GM21528 (cell line): ENCODE measurements around the gene NLGN1.
A peak's percentile ranks its signal among the peaks of the same experiment; 100 is the strongest.
"Not testable (repeated sequence)": the region's sequence is repeated elsewhere in the genome, so short reads cannot be mapped to it uniquely, and the experiment has no call there.

Experiments used
- ATAC-seq: cut with Tn5 transposase; IDR thresholded peaks from one replicate; pipeline ENCODE4 v1.9.1; 2021; ENCODE audit warnings: mild to moderate bottlenecking, moderate library complexity; ENCODE audit not compliant: unreplicated experiment, low FRiP score

NLGN1 gene

DNA sequence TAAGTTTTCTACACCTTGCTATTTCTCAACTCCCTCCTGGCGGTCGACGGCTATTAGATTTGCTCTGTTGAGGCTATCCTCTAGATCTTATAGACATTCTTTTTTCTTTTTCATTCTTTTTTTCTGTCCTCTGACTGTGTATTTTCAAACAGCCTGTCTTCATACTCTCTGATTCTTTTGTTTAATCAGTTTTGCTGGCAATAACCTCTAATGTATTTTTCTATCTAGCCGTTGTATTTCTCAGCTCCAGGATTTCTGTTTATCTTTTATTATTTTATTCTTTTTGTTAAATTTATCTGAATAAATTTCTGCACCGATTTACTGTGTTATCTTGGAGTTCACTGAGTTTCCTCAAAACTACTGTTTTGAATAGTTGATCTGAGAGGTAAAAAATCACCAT lies 31.5 kb downstream of the NLGN1 start:
- no peak for ATAC-seq

DNA sequence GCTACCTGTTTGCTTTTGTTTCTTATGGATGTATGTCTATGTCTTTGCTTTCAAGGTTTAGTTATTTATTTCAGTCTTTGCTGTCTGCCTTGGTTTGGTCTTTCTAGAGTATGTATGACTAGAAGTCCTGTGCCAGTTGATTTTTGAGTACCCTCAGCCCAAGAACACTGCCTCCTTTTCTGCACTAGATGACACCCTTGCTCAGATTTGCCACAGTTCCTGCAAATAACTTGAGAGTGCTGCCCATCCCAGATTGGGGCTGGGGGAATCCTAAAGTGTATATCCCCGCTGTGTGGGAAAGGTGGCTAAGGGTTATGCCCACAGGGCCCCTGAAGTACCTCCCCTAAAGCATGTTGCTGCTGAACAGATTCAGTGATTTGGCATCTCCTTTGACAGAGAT lies 32.0 kb downstream of the NLGN1 start:
- ATAC-seq, result no peak

DNA sequence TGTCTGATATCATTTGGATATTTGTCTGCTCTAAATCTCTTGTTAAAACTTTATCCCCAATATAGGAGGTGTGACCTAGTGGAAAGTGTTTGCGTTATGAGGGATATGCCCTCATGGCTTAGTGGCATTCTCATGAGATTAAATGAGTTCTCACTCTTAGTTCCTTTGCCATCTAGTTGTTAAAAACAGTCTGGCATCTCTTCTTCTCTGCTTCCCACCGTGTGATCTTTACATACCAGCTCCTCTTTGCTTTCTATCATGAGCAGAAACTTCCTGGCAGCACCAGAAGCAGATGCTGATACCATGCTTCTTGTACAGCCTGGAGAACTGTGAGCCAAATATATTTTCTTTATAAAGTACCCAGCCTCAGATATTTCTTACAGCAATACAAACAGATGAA lies 33.0 kb downstream of the NLGN1 start:
- no peak for ATAC-seq

DNA sequence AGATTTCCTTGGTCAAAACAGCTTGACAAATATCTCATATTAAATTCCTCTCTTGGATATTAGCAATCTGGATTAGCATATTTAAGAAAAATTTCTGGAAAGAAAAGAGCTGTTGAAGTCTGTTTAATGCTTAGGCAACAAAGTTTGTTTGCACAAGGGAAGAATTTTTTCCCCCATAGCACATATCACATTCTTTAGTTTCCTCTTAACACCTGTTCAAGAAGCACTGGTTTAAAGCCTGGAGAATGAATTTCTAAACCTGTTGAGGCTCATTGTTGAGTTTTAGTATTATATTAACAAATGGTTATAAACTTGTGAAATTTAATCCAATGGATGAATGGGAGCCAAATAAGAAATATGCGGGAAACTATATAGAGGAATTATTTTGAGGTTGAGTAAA lies 41.5 kb downstream of the NLGN1 start:
- no peak for ATAC-seq

DNA sequence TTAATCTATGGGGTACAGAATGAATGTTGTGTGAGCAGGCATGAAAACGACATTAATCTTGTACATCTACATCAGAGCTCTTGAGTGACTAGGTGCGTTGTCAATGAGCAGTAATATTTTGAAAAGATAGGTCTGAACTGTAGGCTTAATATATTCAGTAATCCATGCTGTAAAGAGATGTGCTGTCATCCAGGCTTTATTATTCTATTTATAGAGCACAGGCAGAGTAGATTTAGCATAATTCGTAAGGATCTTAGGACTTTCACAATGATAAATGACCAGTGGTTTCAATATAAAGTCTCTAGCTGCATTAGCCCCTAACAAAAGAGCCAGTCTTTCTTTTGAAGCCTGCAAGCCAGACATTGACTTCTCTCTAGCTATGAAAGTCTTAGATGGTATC lies 43.0 kb downstream of the NLGN1 start:
- no peak for ATAC-seq

DNA sequence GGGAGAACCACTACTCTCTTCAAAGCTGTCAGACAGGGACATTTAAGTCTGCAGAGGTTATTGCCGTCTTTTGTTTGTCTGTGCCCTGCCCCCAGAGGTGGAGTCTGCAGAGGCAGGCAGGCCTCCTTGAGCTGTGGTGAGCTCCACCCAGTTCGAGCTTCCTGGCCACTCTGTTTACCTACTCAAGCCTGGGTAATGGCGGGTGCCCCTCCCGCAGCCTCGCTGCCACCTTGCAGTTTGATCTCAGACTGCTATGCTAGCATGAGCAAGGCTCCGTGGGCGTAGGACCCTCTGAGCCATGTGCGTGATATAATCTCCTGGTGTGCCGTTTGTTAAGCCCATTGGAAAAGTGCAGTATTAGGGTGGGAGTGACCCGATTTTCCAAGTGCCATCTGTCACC lies 54.0 kb downstream of the NLGN1 start:
- ATAC-seq, result not testable (repeated sequence)

DNA sequence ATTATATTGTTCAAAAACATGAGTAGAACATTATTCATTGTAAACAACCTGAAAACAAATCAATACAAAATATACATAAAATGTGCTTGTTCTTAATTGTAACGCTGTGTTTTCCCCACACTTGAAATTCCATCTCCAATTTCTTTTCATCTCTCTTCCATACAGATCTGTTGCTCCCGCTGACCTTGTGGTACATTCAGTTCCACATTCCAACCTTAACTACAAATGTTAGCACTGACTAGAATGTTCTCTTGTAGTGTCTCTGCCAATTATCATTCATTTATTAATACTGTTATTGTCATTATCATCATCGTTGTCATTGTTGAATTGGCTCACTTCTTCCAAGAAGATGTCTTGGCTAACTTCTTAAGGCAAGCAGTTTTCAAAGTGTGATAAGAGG lies 65.7 kb downstream of the NLGN1 start:
- ATAC-seq, result no peak

DNA sequence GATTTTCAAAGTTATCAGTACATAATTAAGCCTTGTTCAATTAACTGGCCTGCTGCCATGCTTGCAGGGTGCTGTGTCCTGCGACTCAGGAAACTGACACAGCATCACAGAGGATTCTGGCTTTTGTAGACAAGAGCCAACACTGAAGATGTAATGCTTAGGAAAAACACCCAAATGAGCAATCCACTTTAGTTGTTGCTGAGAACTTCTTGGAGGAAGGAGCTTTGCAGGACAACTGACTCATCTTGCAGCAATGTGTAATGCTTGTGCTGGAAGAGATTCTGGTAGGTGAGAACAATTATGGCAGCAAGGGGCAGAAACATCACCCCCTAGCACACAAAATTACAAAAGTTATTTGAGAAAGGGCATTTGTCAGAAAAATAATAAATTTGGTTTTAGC lies 67.6 kb downstream of the NLGN1 start:
- no peak for ATAC-seq

DNA sequence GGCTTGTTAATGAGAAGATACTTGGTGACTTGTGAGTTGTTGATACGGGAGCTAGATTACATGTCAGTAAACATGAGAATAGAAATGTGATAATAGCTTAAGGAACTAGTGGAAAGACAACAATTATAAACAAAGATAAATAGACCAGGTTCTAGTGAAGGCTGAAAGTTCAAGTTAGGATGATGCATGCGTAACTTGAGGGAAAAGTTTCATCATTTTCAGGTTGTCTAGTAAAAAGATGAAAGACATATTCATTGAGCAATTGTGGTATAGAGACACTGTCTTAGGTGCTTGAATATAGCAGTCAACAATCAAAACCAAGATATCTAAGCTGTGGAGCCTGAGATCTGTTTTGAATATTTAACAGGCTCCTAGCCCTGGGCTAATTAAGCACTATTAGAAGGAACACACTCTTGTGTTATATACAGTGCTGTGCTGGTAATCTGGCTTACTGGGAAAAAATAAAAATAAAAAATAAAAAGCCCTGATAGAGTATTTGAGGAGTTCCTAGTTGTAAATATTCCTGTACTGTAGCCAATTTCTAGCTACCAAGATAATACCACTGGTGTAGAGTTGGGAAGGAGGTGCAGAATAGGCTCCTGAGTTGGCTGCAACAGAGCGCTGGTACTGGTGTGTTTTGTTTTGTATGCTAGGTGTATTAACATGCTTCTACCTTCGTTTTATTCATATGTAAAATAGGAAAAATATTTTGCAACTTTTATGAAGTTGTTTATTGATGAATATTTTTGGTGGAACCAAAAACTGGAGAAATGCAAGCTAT lies 68.5 kb downstream of the NLGN1 start:
- no peak for ATAC-seq

DNA sequence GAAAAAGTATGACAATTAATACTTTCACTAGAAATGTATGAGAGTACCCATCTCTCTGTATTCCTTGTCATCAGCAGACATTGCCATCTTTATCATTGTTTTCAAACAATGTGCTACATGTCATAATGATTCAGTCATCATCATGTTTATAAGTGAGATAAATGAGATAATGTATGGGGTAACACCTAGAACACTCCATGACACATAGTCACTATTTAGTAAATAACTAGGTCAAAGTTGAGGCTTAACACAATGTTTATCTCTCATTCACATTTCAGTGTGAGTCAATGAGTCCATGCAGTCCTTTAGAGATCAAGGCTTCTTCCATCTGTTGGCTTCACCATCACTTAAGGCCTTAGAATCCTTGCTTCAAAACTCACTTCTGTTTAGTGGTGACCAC lies 70.0 kb downstream of the NLGN1 start:
- ATAC-seq, result no peak

DNA sequence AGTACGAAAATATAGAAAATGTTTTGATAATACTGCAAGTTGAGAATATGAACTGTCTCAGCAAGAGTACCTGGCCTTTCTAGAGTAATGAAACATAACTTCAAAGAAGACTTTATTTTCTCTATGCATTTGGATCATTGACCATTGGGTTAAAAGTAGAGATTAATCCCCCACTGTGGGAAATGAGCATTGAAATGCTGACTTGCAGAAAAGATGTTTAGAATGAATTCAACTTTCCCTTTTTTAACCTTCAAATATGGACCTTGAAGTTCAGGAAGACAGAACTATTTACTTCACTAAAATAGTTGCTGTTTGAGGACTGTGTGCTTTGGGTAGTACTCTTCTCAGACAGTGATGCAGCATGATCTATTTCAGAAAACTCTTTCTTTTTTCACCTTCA lies 75.7 kb downstream of the NLGN1 start:
- ATAC-seq, result no peak

DNA sequence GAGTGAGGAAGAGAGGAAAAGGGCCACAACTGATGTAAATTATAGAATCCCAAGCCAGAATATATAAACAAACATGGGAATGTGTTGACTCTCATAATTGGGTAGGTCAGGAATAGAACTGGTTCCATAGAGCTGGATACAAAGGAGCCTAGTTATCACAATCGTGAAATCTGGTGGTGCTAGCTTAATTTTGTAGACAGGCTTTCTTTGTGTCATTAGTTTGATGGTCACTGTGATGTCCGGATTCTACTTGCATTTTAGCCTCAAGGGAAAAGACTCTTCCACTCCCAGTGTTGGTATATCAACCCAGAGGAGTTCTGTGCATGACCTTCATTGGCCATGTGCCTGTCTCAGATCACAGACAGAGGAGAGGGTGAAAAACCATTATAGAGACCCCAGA lies 81.8 kb downstream of the NLGN1 start:
- ATAC-seq, result no peak

DNA sequence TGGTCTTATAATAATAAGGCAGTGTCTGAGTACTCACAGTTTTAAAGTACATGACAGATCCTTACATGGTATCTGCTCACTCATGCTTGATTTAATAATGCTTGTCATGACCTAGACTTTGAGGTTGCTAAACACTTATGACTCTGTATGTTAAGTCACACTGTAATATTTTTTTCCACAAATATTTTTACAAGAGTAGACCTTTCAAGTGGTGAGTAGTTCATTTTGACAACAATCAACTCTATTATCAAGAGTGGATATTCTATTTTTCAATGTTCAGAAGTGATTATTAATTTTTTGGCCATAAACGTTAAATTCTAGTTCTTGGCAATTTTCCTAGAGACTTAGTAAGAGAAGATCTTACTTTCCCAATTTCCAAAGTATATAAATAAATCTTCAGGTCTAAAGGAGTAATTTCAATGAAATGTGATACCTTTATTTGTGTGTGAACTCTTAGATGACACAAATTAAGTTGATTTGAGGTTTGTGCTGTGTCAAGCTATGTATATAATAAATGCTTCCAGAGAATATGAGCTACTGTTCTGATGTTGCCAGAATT lies 104.5 kb downstream of the NLGN1 start:
- no peak for ATAC-seq

DNA sequence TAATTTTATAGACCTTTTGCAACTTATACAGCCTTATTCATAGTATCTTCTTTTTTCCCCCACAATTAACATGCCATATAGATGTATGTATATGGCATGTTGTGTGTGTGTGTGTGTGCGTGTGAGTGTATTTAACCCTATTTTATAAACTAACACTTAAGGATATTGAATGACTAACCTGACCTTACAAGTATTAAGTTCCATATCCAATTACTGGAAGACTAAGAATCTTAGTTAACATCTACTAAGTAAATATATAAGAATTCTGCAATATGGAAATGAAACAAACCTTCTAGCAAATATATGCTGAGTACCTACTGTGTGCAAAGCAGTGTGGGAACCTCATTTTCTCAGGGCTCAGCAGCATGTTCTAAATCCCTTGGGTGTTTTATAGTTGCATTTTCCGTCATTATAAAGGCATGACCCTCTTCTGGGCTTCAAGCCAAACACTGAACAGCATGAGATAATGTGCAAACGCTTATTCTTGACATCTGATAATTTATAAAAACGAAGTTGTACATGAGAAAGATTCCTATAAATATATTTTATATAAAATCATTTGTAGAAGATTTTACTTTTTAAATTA lies 105.5 kb downstream of the NLGN1 start:
- ATAC-seq, result no peak

DNA sequence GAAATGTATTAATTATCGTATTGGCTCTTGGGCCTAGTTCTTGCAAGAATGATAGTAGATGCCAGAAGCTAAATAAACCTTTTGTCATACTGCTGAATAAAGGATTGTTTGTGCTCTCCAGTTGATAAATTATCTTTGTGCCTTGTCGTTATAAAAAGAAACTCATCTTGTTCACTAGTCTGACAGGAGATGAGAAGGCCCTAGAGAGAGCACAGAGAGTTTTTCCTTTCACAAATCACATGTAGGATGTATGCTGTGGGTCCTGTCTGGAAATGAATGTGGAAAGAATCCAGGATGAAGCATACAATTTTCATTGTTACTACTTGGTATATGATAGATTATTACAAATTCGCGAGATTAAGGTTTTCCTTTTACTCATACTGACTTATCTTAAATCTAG lies 113.0 kb downstream of the NLGN1 start:
- ATAC-seq, result no peak

DNA sequence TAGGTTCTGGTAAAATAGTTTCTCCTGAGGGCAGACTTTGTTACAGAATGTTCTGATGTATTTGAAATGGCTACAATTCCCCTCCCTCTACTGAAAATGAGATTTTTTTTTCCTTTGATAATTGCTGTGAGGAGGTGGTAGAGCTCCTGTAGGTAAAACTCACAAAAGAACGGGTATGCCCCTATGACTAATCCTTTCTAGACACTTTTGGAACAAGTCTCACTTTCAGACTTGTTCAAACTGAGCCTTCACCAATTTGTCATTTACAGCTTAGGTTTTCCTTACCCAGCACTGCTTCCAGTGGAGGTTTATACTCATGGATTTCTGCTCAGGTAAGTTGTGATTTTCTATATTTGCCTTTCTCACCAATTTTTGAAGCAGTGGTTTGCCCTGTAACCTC lies 115.6 kb downstream of the NLGN1 start:
- no peak for ATAC-seq

DNA sequence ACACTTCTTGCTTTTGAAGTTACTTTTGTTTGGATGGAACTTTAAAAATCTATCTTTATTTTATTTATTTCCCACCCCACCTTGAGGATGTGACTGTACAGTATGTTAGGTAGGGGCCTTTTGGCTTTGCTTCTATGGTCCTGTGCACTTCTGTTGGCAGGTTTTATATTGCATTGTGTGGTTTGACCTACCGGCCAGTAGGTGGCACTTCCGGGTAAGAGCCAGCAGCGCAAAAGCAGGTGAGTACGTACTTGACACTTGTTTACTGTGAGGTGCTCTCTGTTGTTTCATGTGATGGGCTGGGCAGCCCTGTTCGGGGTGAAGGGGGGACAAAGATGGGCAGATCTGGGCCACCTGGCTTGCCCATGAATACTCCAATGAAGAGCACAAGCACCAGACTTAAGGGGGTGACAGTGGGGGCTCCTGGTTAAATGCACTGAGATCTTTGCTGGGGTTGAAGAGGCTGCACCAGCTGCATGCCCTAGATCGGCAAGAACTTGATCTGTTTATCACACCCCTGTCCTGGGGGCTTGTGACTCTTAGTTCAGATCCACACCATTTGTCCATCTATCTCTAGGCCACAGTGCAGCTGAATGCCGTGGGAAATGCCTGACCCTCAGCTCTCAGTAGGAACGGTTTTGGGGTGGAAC lies 131.6 kb downstream of the NLGN1 start:
- ATAC-seq, result peak; percentile 84

DNA sequence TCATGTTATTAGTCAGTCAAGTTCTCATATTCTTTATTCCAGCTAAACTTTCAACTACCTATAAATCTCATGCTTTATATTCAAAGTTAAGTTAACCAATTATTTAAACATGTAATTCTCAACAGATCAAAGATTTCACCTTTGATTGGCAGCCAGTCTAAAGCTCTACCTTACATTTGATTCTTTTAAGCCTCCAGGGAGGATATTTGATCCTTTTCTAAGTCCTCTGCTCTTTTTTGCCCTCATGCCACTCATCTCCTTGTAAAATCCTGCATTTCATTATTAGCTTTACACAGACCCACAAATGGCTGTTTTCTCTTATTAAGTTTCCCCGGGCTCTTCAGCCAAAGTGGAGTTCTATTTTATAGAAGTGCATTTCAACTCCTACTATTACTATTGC lies 134.1 kb downstream of the NLGN1 start:
- no peak for ATAC-seq

DNA sequence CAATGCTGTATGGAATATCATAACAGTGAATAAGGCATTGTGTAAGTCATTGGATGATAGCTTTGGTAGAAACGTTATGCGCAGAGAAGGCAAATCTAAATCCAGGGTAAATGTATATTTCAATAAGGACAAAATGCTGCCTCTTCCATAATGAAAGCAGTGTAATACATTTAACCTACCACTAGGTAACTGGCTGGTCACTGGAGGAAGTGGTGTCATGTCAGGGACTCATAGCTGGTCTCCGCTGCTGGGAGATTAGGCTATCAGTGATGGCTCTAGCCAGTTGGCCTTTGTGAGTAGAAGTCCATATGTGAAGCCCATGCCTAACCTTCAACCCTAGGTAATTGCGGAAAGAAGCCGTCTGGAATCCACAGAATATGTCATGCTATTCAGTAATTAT lies 140.9 kb downstream of the NLGN1 start:
- ATAC-seq, result no peak

DNA sequence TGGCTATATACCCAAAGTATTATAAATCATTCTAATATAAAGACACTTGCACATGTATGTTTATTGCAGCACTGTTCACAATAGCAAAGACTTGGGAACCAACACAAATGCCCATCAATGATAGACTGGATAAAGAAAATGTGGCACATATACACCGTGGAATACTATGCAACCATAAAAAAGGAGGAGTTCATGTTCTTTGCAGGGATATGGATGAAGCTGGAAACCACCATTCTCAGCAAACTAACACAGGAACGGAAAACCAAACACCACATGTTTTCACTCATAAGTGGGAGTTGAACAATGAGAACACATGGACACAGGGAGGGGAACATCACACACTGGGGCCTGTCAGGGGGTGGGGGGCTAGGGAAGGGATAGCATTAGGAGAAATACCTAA lies 148.0 kb downstream of the NLGN1 start:
- not testable (repeated sequence) for ATAC-seq

DNA sequence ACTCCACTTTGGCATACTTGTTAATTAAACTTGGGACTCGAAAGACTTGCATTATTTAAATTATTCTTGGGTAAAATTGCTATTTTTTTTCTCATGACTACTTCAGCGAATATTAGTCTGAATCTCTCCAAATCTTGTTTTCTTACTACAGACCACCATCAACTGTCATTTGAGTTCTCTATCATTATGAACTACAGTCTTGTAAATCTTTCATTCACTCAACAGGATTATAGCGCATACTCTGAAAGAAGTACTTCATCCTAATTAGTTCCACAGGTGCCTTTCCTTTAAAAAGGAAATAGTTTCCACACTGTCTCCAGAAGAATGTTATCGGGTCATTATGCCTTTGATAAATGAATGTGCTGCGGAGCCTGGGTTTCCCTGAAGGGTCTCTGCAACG lies 149.5 kb downstream of the NLGN1 start:
- no peak for ATAC-seq

DNA sequence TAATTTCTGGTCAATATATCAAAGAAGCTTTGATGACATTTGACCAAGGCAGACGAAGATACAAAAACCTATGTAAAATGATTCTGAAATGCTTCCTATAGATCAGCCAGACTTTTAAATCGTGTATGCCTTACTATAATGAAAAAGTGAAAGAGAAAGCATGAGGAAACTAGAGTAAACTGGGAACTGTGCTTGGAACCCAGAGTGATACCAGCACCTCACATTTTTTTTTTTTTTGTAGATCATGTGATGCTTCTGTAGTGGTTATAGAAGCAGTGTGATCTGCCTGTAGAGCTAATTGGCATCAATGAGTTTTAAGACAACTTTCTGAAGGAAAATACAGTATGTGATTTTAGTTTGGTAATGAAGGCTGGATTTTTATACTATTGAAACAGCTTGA lies 150.7 kb downstream of the NLGN1 start:
- no peak for ATAC-seq
